HepG2 (cell line): ENCODE data around the gene SCFD2. TPM values are rescaled to one million over a fixed set of nuclear protein-coding genes. Genes with fewer than 3 reads are reported as not detected.

ENCODE experiments used
- CBX2 ChIP-seq, 2 experiments: fragments of 200-600 bp in 1 of 2; sonication (generic); formaldehyde crosslinking in 1 of 2; IDR thresholded peaks; 2 replicates each; pipeline versions ENCODE4 v1.7.0 to v1.8.1; 2018 to 2022; ENCODE audit warnings: low read depth in 2 of 2, low read length in 1 of 2, mild to moderate bottlenecking in 1 of 2, missing genetic modification reagents in 1 of 2
- FOXJ3 ChIP-seq: sonication (generic); formaldehyde crosslinking; IDR thresholded peaks from 2 replicates; pipeline ENCODE4 v1.4.0; 2020; ENCODE audit warnings: missing genetic modification reagents, mild to moderate bottlenecking, borderline replicate concordance
- KLF12 ChIP-seq: sonication (generic); formaldehyde crosslinking; IDR thresholded peaks from 2 replicates; pipeline ENCODE4 v1.4.0; 2020; ENCODE audit warnings: missing genetic modification reagents, borderline replicate concordance
- LCORL ChIP-seq, 2 experiments: fragments of 450-650 bp in 1 of 2; sonication (generic) in 1 of 2; formaldehyde crosslinking in 1 of 2; IDR thresholded peaks; 2 replicates each; pipeline versions ENCODE4 v1.5.0 to v1.6.1; 2017 to 2020; ENCODE audit warnings: antibody characterized with exemption in 1 of 2, missing genetic modification reagents in 1 of 2
- NCOA2 ChIP-seq: sonication (generic); formaldehyde crosslinking; IDR thresholded peaks from 2 replicates; pipeline ENCODE4 v1.8.0; 2022; ENCODE audit warnings: inconsistent platforms
- SMARCC2 ChIP-seq: fragments of 450-650 bp; IDR thresholded peaks from 2 replicates; pipeline ENCODE4 v1.6.1; 2017; ENCODE audit warnings: antibody characterized with exemption, mild to moderate bottlenecking
- ZFP82 ChIP-seq: sonication (generic); formaldehyde crosslinking; IDR thresholded peaks from 2 replicates; pipeline ENCODE4 v1.5.1; 2020; ENCODE audit warnings: mild to moderate bottlenecking, missing genetic modification reagents, borderline replicate concordance
- ZNF558 ChIP-seq: sonication (generic); formaldehyde crosslinking; IDR thresholded peaks from 2 replicates; pipeline ENCODE4 v1.9.0; 2022; ENCODE audit warnings: mild to moderate bottlenecking, missing genetic modification reagents, borderline replicate concordance
- ZNF781 ChIP-seq: sonication (generic); formaldehyde crosslinking; IDR thresholded peaks from 2 replicates; pipeline ENCODE4 v1.5.1; 2020; ENCODE audit warnings: borderline replicate concordance, mild to moderate bottlenecking, missing genetic modification reagents; ENCODE audit errors: not compliant biosample characterization
- polyA plus RNA-seq, 8 experiments: library from polyadenylated mRNA; depleted of rRNA in 3 of 8; stranded (reverse) in 7 of 8; unstranded in 1 of 8; fragments of >200 nt; fragmentation: Illumina TruSeq in 4 of 8; extraction: Trizol in 4 of 8; gene quantifications; 2 replicates each; pipeline versions ENCODE4 v1.2.1 to v1.2.3, GENCODE V29; 2011 to 2016; ENCODE audit warnings: low read depth in 4 of 8, missing spikeins in 1 of 8, mixed read lengths in 1 of 8; ENCODE audit not compliant: insufficient read depth in 1 of 8
- total RNA-seq, 5 experiments: library from RNA; depleted of rRNA; stranded (reverse); fragments of >200 nt; fragmentation: Illumina TruSeq; extraction: Trizol; gene quantifications; 2 replicates each; pipeline ENCODE4 v1.2.3, GENCODE V29; 2016; ENCODE audit warnings: low read depth in 1 of 5
- TF ChIP-seq, protein P1 (sequence below): sonication (generic); formaldehyde crosslinking; IDR thresholded peaks from 2 replicates; pipeline ENCODE4 v1.5.0; 2020; ENCODE audit warnings: missing genetic modification reagents, mild to moderate bottlenecking, borderline replicate concordance
- TF ChIP-seq, protein P2 (sequence below): sonication (generic); formaldehyde crosslinking; IDR thresholded peaks from 2 replicates; pipeline ENCODE4 v1.5.0; 2020; ENCODE audit warnings: missing genetic modification reagents
- TF ChIP-seq, protein P3 (sequence below): sonication (generic); IDR thresholded peaks from 2 replicates; pipeline ENCODE4 v1.6.1; 2016; ENCODE audit warnings: low read depth, borderline replicate concordance
- TF ChIP-seq, protein P4 (sequence below): sonication (generic); formaldehyde crosslinking; IDR thresholded peaks from 2 replicates; pipeline ENCODE4 v1.4.0; 2020; ENCODE audit warnings: low read depth, missing genetic modification reagents
- TF ChIP-seq, protein P5 (sequence below): sonication (generic); formaldehyde crosslinking; IDR thresholded peaks from 2 replicates; pipeline ENCODE4 v1.5.1; 2020; ENCODE audit warnings: mild to moderate bottlenecking, missing genetic modification reagents
- TF ChIP-seq, protein P6 (sequence below): sonication (generic); formaldehyde crosslinking; IDR thresholded peaks from 2 replicates; pipeline ENCODE4 v1.9.0; 2021; ENCODE audit warnings: missing genetic modification reagents, mild to moderate bottlenecking, borderline replicate concordance

The SCFD2 gene
- total and polyA plus RNA-seq, 2 of the 13 experiments (the other 11 are each of a cell fraction or from before 2014, with no cell fraction given) = 4.6 to 15.6 TPM

DNA sequence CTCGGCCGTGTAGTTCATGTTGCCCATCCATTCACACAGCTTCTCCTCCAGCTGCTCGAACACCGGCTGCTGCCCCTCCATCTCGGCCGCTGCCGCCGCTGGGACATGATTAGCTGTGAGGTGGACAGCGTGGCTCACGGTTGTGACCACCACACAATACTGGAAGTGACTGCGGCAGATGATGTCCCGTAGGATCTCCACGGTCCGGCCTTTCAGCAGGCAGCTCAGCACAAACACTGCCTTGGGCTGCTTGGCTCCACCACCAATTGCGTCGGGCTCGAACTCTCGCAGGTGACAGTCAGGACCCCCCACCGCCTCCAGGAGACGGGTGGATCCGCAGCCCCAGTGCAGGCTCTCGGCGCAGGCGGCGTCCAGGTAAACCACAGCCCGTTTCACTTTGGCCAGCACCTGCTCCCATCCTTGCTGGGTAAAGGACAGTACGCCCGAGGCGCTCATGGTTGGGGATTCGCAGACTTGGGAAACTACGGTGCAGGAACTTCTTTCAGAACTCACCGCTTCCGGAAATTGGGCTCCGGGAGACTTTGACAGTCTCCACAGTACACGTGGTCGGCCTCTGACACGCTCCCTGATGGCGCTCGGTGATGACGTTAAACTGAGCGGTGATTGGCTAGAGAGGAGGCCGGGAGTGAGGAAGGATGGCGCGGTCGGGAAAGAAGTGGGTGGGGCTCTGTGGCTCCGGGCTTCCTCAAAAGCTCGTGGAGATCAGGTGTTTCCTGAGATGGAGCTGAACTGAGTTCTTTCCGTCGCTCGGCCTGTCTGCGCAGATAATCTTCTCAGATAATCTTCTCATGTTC is at the start of gene SCFD2 (continued):
- no peak for TF ChIP-seq FOXJ3 (CRISPR knock-in tag)
- TF ChIP-seq, protein P1, sequence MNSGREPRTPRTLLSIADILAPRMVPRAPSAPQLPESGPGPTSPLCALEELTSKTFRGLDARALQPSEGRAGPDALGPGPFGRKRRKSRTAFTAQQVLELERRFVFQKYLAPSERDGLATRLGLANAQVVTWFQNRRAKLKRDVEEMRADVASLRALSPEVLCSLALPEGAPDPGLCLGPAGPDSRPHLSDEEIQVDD = 0 out of 2 replicates have a peak, but pooled peaks have one; percentile 4
- no peak for TF ChIP-seq ZNF558 (CRISPR knock-in tag)
- TF ChIP-seq, protein P2, sequence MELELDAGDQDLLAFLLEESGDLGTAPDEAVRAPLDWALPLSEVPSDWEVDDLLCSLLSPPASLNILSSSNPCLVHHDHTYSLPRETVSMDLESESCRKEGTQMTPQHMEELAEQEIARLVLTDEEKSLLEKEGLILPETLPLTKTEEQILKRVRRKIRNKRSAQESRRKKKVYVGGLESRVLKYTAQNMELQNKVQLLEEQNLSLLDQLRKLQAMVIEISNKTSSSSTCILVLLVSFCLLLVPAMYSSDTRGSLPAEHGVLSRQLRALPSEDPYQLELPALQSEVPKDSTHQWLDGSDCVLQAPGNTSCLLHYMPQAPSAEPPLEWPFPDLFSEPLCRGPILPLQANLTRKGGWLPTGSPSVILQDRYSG (CRISPR knock-in tag) = peak; percentile 86; the same call in 1 of the 2 replicates
- TF ChIP-seq, protein P3, sequence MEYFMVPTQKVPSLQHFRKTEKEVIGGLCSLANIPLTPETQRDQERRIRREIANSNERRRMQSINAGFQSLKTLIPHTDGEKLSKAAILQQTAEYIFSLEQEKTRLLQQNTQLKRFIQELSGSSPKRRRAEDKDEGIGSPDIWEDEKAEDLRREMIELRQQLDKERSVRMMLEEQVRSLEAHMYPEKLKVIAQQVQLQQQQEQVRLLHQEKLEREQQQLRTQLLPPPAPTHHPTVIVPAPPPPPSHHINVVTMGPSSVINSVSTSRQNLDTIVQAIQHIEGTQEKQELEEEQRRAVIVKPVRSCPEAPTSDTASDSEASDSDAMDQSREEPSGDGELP = peak; percentile 76; the same call in 1 of the 2 replicates
- peak; percentile 35 for TF ChIP-seq ZNF781
- TF ChIP-seq, protein P4, sequence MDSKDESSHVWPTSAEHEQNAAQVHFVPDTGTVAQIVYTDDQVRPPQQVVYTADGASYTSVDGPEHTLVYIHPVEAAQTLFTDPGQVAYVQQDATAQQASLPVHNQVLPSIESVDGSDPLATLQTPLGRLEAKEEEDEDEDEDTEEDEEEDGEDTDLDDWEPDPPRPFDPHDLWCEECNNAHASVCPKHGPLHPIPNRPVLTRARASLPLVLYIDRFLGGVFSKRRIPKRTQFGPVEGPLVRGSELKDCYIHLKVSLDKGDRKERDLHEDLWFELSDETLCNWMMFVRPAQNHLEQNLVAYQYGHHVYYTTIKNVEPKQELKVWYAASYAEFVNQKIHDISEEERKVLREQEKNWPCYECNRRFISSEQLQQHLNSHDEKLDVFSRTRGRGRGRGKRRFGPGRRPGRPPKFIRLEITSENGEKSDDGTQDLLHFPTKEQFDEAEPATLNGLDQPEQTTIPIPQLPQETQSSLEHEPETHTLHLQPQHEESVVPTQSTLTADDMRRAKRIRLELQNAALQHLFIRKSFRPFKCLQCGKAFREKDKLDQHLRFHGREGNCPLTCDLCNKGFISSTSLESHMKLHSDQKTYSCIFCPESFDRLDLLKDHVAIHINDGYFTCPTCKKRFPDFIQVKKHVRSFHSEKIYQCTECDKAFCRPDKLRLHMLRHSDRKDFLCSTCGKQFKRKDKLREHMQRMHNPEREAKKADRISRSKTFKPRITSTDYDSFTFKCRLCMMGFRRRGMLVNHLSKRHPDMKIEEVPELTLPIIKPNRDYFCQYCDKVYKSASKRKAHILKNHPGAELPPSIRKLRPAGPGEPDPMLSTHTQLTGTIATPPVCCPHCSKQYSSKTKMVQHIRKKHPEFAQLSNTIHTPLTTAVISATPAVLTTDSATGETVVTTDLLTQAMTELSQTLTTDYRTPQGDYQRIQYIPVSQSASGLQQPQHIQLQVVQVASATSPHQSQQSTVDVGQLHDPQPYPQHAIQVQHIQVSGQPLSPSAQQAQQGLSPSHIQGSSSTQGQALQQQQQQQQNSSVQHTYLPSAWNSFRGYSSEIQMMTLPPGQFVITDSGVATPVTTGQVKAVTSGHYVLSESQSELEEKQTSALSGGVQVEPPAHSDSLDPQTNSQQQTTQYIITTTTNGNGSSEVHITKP (CRISPR knock-in tag) = no peak
- 0 out of 2 replicates have a peak, but pooled peaks have one; percentile 15 for TF ChIP-seq NCOA2 (CRISPR knock-in tag)
- TF ChIP-seq ZFP82 (CRISPR knock-in tag) = 0 out of 2 replicates have a peak, but pooled peaks have one; percentile 66
- no peak for TF ChIP-seq SMARCC2
- no peak for TF ChIP-seq CBX2 (IDR thresholded peaks at IDR 0.05; ENCODE audit: low read depth, low read length)
- no peak for TF ChIP-seq CBX2 (CRISPR knock-in tag; IDR thresholded peaks at IDR 0.05; ENCODE audit: low read depth)
- TF ChIP-seq LCORL (IDR thresholded peaks at IDR 0.05) = no peak
- TF ChIP-seq LCORL (CRISPR knock-in tag; IDR thresholded peaks at IDR 0.05) = no peak; the same call in 1 of the 2 replicates
- TF ChIP-seq, protein P5, sequence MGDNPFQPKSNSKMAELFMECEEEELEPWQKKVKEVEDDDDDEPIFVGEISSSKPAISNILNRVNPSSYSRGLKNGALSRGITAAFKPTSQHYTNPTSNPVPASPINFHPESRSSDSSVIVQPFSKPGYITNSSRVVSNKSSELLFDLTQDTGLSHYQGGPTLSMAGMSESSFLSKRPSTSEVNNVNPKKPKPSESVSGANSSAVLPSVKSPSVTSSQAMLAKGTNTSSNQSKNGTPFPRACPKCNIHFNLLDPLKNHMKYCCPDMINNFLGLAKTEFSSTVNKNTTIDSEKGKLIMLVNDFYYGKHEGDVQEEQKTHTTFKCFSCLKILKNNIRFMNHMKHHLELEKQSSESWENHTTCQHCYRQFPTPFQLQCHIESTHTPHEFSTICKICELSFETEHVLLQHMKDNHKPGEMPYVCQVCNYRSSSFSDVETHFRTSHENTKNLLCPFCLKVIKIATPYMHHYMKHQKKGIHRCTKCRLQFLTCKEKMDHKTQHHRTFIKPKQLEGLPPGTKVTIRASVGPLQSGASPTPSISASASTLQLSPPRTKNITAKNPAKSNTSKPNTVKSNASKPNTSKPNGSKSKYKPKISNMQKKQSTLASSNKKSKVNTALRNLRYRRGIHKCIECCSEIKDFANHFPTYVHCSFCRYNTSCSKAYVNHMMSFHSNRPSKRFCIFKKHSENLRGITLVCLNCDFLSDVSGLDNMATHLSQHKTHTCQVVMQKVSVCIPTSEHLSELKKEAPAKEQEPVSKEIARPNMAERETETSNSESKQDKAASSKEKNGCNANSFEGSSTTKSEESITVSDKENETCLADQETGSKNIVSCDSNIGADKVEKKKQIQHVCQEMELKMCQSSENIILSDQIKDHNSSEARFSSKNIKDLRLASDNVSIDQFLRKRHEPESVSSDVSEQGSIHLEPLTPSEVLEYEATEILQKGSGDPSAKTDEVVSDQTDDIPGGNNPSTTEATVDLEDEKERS = peak; percentile 74; the same call in 1 of the 2 replicates
- TF ChIP-seq, protein P6, sequence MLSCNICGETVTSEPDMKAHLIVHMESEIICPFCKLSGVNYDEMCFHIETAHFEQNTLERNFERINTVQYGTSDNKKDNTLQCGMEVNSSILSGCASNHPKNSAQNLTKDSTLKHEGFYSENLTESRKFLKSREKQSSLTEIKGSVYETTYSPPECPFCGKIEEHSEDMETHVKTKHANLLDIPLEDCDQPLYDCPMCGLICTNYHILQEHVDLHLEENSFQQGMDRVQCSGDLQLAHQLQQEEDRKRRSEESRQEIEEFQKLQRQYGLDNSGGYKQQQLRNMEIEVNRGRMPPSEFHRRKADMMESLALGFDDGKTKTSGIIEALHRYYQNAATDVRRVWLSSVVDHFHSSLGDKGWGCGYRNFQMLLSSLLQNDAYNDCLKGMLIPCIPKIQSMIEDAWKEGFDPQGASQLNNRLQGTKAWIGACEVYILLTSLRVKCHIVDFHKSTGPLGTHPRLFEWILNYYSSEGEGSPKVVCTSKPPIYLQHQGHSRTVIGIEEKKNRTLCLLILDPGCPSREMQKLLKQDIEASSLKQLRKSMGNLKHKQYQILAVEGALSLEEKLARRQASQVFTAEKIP = no peak
- TF ChIP-seq KLF12 (CRISPR knock-in tag) = peak; percentile 43; the same call in 1 of the 2 replicates
